T-helper 22 cell (primary cell): ENCODE measurements around the gene ZBTB43.
"Not testable (repeated sequence)": the region's sequence is repeated elsewhere in the genome, so short reads cannot be mapped to it uniquely, and the experiment has no call there.

Source experiments
- DNase-seq: peaks from one replicate; pipeline ENCODE4 v3.0.0-alpha.2; 2020; ENCODE audit warnings: low read depth

The ZBTB43 gene

GRCh38 chr9:126791406-126792230 is 13.2 kb upstream of the ZBTB43 start:
- no peak for DNase-seq

- DNase-seq: no peak
Measured at GRCh38 chr9:126793686-126794417, 11.0 kb upstream of the ZBTB43 start.

DNA sequence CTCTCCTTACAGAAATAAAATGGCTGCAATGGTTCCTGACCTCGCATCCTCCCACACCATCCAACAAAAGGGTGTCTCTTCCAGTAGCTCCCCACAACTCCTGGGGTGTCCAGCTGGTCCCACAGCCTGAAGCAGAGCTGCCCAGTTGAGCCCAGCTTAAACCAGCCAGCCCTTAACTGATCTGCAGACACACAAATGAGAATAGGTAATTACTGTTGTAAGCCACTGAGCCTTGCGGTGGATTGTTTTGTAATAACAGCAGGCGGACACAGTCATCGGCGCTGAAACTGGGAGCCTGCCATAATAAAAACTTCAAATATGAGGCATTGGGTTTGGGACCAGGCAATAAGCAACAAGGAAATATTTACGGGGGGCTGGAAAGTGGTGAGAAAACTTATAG is 10.4 kb upstream of the ZBTB43 start:
- DNase-seq: no peak

GRCh38 chr9:126796758-126797157 is 8.1 kb upstream of the ZBTB43 start:
- no peak for DNase-seq

- DNase-seq: no peak
Measured at GRCh38 chr9:126797903-126798302, 6.9 kb upstream of the ZBTB43 start.

GRCh38 chr9:126799034-126799433 is 5.8 kb upstream of the ZBTB43 start:
- DNase-seq: no peak

GRCh38 chr9:126802318-126803059 is 2.4 kb upstream of the ZBTB43 start:
- DNase-seq: no peak

- DNase-seq: no peak
Measured at GRCh38 chr9:126804198-126804695, 593 bp upstream of the ZBTB43 start.

- peak; percentile 76 for DNase-seq
Measured at GRCh38 chr9:126805554-126806262, 868 bp downstream of the ZBTB43 start.

DNA sequence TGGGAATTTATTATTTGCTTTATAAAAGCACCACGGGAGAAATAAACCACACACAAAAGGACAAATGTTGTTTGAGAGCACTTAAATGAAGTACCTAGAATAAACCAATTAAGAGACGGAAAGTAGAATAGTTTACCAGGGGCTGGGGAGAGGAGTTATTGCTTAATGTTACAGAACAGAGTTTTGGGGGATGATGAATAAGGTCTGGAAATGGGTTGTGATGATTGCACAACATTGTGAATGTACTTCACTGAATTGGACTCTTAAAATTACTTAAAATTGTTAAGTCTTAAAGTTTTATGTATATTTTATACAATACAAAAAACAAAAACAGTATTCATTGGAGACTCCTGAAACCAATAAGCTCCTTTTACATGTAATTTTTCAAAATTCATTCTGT is 1.5 kb downstream of the ZBTB43 start:
- no peak for DNase-seq

DNA sequence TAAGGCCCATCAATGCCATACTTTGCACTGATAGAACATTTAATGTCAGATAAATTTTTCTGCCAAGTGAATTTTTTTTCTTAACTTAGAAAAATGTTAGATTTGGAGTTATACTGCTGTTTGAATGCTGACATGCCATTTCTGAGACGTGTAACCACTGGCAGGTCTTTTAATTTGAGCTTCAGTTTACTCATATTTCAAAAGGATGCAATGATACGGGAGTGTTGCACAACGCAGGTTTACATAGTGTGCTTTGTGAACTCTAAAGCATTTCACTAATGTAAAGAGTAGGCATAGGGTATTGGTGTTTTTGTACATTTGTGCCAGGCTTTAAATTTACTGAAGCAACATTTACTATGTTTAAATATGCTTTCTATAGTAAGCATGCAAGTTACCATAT is 4.2 kb downstream of the ZBTB43 start:
- DNase-seq: no peak

- not testable (repeated sequence) for DNase-seq
Measured at GRCh38 chr9:126810221-126810620, 5.4 kb downstream of the ZBTB43 start.

DNA sequence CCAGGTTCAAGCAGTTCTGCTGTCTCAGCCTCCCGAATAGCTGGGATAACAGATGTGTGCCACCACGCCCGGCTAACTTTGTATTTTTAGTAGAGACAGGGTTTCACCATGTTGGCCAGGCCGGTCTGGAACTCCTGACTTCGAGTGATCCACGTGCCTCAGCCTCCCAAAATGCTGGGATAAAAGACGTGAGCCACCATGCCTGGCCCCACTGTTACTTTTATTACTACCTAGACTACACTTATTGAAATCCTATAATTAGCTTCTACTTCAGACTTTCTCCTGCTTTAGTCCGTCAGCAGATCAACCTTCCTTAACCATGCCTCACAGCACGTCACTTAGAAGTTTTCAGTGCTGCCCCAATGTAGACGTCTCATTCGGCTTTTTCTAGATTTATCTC is 8.2 kb downstream of the ZBTB43 start:
- DNase-seq: no peak

DNA sequence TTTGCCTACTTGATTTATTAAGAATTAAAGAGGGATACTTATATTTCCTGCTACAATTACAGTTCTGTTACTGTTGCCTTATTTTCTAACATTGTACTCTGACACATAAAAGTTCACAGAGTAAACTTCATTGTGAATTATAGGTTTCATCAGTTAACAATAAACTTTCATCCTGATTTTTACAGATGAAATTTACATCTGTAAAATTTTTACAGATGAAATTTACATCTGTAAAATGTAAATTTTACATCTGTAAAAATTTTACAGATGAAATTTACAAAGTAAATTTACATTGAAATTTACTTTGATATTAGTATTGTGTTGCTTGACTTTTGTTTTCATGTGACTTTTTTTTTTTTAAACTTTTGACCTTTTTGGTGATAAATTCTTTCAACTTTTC is 9.3 kb downstream of the ZBTB43 start:
- DNase-seq: no peak

- DNase-seq: not testable (repeated sequence)
Measured at GRCh38 chr9:126817615-126818014, 12.8 kb downstream of the ZBTB43 start.

GRCh38 chr9:126818482-126818881 is 13.6 kb downstream of the ZBTB43 start:
- no peak for DNase-seq

DNA sequence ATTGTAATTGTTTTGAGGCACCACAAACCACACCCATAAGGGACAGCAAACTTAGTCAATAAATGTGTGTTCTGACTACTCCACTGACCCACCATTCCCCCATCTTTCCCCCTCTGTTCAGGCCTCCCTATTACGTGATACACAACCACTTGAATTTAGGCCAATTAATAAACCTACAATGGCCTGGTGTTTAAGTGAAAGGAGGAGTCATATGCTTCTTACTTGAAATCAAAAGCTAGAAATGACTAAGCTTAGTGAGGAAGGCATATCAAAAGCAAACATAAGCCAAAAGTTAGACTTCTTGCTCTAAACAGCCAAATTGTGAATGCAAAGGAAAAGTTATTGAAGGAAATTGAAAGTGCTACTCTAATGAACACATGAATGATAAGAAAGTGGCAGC is 14.6 kb downstream of the ZBTB43 start:
- DNase-seq: no peak

- DNase-seq: no peak
Measured at GRCh38 chr9:126822278-126822677, 17.4 kb downstream of the ZBTB43 start.

GRCh38 chr9:126822873-126823272 is 18.0 kb downstream of the ZBTB43 start:
- no peak for DNase-seq

DNA sequence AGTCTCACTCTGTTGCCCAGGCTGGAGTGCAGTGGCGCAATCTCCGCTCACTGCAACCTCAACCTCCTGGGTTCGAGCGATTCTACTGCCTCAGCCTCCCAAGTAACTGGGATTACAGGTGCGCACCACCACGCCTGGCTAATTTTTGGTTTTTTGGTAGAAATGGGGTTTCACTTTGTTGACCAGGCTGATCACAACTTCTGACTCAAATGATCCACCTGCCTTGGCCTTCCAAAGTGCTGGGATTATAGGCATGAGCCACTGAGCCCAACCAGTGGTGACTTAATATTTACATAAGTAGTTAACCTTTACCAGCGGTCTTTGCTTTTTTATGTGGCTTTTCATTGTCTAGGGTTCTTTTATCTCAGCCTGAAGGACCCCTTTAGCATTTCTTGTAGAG is 19.2 kb downstream of the ZBTB43 start:
- not testable (repeated sequence) for DNase-seq

- DNase-seq: no peak
Measured at GRCh38 chr9:126827227-126827626, 22.4 kb downstream of the ZBTB43 start.

- no peak for DNase-seq
Measured at GRCh38 chr9:126829035-126829434, 24.2 kb downstream of the ZBTB43 start.
